GM18868 (cell line): ENCODE results near the gene GLI3.

Source experiments
- ATAC-seq: cut with Tn5 transposase; IDR thresholded peaks from one replicate; pipeline ENCODE4 v1.9.1; 2021; ENCODE audit warnings: mild to moderate bottlenecking, moderate library complexity; ENCODE audit not compliant: unreplicated experiment

Gene GLI3

DNA sequence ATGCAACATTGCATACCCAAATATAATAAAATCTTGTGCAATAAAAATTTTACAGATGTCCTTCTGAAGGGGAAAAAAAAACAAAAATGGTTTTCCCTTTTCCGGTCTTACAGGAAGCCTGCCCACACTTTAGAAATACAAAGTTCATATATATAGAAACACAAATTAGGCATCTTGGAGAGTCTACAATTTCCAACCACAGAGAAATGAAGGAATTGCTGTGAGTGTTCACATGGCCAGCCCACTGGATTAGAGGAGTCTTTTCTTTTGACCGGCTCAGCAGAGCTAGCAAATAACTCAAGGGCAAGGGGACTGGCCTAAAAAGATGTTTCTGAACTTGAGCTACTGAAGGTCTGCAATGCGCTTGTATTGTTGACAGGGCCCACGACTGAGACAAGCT, 92.4 kb downstream of the GLI3 start:
- ATAC-seq, result no peak

DNA sequence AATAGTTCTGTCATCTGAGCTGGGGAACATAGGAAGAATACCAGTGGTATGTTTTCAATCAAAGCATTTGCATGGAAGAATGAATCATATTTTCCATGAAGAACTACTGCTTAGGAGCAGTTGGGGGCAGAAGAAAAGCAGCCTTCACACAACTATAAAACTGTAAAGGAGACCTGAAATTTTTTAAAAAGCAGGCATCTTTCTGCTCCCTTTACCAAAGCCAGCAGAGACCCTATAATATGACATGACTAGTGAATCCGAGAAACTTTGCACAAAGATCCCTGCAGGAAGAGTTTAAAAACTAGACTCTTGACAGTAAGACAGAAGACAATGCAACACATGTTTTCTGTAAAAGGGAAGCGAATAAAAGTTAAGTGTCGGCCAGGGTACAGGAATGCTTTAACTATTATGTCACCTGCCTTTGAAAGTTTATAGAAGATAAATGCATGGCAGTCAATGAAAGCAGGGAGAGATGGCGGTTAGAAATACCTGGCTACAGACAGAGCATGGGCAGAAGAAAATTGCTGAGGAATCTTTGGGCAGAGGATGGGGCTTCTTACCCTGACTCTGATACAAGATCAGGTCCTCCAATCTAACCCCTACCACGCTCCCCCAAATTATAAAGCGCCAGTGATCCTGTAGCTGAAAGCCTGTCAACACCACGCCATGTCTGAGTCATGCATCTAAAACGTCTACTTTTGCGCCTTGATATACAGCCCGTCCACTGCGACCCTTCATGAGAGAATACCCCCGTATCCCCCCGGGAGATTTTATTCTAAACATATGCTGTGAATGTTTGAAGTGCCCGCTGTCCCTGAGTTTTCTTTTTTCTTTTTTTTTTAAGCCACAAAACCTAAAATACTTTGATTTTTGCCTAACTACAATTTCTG, 93.1 kb downstream of the GLI3 start:
- ATAC-seq, result no peak

DNA sequence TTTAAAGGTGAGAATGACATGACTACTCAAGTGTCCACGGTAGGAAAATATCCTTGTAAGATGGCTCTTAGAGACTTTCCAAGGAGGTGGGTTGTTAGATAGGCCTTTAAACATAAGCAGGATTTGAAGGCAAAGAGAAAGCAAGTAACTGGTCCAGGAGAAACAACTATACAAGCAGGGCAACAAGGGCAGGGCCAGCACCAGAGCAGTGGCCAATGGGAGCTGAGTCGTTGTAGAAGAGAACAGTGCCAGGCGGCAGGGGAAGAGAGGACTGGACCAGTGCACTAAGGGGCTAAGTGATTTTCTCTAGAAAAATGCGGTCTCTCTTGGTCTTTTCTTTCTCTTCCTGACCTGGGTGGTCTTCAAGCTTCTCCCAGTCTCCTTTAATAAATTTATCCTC, 94.9 kb downstream of the GLI3 start:
- no peak for ATAC-seq

DNA sequence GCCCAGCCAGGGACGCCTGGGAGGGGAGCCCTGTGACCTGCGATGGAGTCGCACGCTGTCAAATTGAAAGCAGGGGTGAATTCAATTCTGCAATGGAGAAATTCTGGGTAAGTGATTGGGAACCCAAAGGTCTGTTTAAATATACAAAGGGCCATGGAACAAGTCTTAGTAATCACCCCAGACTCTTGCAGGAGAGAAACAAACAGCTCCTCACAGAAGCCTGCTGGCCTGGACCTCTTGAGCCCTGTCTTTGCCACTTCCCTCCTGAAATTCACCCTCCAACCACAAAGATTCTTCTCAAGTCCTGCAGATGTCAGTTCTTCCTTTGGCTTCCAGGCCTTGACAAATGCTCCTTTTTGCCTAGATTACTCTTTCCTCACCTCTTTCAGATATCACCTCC, 97.3 kb downstream of the GLI3 start:
- ATAC-seq, result no peak

DNA sequence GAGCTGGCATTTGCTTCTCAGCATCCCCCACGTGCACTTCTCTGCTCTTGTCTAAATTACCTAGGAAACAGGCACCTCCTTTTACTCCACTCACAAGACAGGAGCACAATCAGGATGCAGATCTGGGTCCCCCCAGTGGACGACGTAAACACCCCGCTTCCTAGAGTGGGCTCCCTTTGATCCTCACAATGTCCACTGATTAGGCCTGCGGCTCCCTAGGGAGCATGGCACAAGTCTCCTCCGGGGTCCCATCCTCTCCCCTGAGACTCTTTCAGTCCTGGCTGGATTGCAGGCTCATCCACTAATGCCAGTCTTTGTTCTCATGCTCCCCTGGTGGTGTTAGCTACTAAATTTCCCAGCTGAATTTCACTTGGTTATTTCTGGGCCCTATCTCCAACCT, 98.3 kb downstream of the GLI3 start:
- ATAC-seq, result no peak

DNA sequence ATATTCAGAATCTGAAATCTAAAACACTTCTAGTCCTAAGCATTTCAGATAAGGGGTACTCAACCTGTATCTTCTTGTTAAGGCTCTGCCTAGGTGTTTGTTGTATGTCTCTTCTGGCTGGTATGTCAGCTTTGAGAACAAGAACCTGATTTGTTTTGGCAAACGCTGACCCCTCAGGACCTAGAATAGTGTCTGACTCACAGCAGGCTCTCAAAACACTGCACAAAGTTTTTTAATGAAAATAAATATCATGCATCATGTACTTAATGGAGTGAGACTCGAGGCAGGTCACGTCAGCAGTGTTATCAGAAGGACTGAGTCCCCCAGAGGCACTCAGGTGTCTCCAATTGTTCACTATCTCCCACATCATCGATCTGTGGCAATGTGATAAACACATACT, 99.1 kb downstream of the GLI3 start:
- ATAC-seq, result no peak

DNA sequence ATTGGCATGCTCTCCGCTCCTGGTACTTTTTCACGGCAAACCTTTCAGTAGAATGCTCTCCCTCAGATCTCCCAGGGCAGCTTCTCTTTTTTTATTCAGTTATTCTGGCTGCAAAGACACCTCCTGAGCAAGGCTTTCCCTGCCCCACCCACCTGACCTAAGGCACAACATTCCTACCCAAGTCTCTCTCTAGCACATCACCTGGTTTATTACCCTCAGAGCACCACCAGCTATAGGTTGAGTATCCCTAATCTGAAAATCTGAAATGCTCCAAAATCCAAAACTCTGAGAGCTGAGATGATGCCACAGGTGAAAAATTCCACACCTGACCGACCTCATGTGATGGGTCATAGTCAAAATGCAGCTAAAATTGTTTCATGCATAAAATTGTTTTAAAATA, 99.6 kb downstream of the GLI3 start:
- ATAC-seq, result no peak

DNA sequence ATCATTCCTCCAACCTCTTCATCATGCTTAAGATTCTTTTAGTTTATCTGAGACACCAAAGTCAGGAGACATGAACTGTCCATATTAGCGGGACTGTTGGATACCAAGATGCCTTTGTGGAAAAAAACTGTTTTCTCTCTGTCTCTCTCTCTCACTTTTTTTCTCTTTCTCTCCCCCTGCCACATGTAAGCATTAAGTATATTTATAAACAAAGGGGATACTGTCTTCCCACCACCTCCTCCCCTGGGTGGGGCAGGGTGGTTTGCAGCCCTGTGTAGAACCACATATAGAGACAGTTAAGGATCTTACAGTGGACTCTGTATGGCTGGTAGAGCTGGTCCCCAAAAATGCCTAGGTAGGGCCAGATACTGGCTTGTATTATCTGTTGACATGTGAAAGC, 101.3 kb downstream of the GLI3 start:
- no peak for ATAC-seq

DNA sequence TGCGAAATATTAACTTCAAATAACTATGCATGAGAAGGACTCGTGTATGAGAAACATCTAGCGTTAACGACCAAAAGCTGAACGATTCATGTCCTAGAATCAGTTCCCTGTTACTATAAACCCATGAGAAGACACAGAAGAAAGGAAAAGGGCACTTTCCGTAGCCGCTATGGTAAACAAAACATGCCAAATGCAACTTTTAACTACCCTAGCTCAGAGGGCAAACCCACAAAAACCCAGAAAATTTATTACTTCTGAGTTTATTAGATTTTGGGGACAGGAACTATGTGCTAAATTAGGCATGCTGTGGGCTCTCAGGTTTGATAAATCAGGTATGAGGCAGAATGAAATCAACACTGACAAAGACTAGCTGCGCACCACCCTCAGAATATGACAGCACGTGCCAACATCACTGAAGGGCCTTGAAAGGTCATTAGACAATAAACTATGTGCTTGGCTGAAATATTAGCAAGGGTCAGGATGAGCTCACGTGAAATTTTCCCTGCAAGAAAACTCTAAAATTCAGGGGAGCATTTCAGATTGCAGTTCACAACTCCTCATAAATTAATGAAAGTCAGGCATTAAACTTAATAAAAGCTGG, 102.6 kb downstream of the GLI3 start:
- ATAC-seq, result no peak

DNA sequence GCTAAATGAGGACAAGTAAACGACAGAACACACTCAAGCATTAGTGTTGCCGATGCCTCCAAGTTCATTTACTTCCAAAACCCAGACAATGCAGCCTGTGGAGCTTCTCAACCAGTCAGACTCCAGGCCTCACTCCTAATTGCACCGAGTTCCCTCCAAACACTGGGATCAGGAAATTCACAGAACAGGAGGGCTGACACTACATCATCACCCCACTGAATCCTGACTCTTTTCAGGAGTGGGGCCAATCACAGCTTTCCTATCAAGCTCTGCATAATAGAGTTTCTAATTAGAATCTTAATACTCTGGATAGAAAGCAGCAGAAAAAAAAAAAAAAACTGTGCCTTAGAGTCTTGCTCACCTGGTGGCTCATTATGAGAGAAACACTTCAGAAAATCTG, 103.7 kb downstream of the GLI3 start:
- no peak for ATAC-seq

DNA sequence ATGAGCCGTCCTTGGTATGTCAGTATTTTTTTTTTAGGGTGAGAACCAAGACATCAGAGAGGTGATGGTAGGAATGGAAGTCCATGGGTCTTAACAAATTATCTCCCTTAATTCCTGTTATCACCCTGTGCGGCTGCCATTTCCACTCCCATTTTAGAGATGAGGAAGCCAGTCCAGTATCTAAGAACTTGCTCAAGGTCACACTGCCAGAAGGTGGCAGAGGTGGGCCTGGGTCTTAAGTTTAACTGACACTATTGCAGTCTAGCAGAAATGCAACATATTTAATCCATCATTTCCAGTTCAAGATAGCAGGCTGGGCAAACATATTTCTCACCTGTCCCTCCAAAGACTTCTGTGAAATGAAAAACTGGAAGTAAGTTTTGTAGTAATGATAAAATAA, 108.3 kb downstream of the GLI3 start:
- ATAC-seq, result no peak

DNA sequence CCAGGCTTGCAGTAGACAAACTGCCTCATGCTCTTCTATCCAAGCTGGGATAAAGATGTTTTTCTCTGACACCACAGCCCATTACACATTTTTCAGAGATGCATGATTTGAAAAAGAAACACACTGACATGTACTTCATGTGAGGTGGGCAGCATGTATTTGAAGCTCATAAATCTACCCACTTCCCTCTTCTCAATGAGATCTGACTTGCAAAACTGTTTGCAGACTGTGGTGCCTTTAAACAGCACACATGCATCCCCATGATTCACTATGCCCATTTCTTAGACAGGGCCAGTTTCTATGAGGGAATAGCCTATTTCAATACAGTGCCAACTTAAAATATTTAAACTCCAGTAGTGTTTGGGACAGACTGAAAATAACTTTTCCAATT, 109.8 kb downstream of the GLI3 start:
- ATAC-seq, result no peak

DNA sequence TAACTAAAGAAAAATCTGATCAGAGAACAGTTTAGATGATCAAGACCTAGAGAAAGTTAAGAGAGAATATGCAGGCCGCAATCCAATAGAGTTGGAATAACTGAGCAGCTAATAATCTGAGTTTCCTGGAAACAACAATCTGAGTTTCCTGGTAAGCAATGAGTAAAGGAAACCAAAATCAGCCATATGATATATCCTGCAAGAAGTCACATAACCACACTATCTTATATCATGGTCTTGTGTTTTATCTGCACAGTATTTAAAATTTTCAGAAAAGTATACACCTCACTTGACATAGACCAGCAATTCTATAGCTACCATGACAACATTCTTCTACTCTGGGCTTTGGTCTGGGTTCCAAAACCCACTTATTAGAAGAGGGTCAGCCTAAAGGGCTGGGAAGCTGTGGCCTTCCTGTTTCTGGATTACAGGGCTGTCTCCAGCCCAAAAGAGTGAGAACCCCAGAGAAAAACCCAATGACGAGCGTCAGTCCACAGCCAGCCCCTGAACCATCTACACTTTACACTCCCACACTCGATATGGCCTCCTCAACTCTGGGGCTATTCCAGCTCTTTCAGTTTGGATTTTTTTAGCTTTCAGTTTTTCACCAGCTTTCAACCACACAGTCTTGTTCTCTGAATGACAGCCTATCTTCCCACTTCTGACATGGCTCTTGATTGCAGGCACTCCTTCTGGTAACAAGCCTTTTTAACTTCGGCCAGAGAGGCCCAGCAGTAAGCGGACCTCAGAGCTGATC, 110.4 kb downstream of the GLI3 start:
- no peak for ATAC-seq

DNA sequence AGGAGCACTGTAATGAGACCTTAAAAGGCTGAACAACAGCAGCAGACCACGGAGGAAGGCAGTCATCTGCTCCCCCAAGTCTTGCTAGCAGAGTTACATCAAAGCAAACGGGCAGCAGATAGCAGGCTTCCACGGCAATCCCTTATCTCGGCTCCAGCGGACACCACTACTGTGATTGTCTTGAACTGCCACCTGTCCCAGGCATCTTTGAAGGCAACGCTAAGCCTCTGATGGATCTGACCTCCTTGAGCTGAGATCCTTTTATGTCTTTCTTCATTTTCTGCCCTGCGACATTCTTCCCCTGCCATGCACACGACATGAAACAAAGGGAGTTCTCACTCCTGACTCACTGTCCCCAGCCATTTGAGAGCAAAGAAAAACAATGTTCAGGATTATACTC, 111.7 kb downstream of the GLI3 start:
- no peak for ATAC-seq

DNA sequence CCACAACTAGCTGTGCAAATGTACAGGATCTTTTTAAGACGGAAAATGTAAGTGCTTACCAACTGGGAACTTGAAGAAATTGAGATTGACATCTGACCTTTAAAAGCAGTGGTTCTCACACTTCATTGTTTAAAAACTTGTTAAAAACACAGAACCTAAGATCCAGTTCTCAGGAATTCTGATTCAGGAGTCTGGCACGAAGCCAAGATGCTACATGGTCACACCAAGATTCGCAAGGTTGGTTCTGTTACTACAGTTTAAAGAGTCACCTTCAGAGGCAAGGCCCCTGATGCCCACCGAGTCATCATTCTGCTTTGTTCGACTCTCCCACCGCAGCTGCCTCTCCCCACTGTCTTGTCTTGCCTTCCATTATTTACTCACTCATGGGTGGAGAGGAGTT, 113.3 kb downstream of the GLI3 start:
- no peak for ATAC-seq

DNA sequence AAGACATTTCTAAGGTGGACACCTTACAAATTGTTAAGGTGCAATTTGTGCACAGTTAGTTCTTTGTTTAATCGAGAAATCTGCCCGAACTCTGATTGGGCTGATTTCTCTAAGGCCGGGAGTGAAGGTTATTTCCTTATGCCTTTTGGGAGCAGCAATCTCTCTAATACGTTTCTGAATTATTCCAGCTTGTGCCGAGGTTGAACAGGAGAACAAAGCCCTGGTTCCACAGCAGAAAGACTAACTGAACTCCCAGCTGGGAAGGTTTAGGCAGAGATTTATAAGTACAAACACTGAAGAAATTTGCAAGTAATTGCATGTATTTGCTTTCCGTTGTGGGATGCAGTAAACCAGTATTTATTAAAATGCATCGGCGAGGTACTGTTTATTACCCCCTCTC, 116.8 kb downstream of the GLI3 start:
- no peak for ATAC-seq

DNA sequence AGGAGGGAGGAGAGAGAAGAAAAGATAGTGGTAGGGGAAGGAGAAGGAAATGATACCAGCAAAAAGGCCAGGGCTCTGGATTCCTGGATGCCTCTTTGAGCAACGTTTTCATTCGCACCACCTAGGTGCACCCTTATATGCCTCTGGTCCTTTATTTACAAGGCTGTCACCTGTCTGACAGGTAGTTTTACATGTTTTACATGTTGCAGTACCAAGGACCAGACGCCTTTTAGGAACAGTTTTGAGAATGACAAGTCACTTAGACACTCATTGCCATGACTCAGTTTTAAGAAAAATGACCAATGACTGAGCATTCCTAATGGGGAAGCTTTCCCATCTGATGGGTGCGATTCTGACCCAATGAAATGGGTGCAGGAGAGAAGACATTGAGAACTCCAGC, 119.8 kb downstream of the GLI3 start:
- no peak for ATAC-seq

DNA sequence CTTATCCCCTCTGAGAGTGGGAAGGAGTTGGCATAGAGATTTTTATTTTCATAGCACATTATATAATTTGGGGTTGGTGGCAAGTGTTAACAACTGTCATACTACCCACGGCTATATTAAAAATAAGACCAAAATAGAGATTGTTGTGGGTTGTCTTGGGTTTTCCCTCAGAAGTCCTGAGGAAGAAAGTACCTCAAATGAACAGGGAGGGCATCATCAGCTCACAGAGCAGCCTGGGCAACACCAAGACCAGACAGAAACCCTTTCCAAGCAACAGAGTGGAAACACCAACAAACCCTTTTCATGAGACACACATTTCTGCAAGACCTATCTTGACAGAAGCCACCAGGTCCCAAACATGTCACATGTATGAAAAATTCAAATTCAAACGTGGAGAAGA, 121.2 kb downstream of the GLI3 start:
- no peak for ATAC-seq

DNA sequence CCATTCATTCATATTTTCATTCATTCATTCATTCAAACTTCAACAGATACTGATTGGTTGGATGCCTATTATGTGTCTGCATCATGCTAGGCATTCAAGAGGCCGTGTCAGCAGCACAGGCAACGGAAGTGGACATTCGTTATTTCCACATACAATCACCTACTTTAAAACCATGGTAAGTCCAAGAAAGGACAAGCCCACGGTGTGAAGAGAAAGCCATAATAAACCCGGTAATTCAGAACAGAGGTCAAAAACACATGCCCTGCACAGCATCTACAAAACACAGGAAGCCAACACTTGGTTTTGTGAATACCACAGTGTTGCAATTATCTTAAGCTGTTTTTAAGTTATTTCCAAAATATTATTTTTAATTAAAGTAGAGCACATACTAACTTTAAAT, 126.7 kb downstream of the GLI3 start:
- no peak for ATAC-seq

DNA sequence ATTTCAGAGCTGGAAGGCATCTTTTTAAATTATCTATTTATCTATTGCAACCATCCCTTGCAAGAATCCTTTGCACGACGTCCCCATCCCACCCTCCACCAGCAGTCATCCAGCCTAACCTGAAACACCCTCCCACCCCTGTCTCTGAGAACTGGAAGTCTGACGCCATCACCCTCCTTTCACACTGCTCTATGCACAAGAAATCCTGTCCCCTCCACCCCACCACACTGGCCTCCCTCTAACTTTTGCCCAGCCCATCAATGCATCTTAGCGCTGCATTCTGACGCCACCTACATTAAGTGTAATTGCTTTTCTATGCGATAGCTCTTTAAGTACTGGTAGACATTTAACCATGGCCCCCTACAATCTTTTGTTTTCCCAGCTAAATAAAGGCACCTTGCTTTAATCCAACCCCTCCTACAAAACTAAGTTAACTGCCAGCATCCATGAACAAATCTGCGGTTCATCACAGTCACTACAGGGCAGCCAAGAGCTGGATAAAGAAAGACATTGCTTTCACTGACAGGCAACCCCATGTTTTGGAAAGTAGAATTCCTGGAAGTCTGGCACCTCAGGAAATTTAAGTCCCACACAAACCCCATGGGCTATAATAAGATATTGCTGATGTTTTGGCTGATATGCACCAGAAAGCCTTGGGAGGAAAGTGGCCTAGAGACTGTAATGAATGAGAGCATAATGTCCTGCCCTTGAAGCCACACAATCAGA, 128.0 kb downstream of the GLI3 start:
- no peak for ATAC-seq

DNA sequence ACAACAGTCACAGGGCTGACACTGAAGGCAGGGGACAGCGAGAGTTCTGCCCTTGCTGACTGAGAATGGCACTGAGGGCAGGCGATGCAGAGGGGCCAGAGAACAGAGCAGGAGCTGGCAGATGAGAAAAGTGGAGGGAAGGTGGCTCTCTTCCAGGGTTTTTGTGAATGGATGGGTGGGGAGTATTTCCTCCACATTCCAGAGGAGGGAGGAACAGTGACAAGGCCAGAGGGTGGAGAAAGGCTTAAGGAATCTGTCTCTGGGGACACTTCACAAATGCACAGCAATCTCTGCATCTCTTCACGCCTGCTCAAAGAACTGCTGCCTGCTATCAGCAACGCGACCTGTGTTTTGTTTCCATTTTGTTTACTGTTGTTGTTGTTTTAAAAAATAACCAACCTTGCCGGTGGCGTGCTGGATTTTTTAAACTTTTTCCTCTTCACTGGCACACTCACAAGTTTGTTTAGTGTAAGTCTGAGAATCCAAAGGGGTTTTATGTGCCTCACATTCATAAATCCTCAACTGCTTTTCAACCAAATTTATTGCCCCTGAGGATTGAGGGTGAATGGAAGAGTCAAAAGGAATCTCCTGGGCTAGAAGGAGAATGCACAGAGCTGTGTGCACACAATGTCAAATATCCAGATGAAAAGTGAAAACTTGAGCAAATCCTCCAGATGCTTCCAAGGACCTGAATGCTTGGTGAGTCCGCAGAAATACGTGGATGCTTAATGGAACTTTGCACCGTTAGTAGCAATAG, 129.3 kb downstream of the GLI3 start:
- ATAC-seq, result no peak
